HepG2 (cell line): ENCODE data around the gene P4HB. TPM values are rescaled to one million over a fixed set of nuclear protein-coding genes. Genes with fewer than 3 reads are reported as not detected.
A peak's percentile ranks its signal among the peaks of the same experiment; 100 is the strongest.

Source experiments
- ATAC-seq: fragments of 200-7000 bp; cut with Tn5 transposase; 3 replicates; pipeline ENCODE4 v1.9.1; 2020; ENCODE audit warnings: mild to moderate bottlenecking, moderate library complexity
- BruUV-seq: library from RNA; stranded (reverse); fragments of 400-500 nt; replicated peaks from 2 replicates; lab custom pipeline; 2021; lab: Mats Ljungman, UMichigan
- CTCF ChIA-PET: fragments of 300-600 bp; formaldehyde crosslinking; extraction: SDS; loops from one replicate; lab custom pipeline; 2021; ENCODE audit warnings: low total read pairs, inconsistent platforms, low intra/inter-chr PET ratio; lab: Yijun Ruan, JAX
- POLR2A ChIA-PET: fragments of 350-600 bp; sonication (Branson Sonifier 250); formaldehyde crosslinking; loops from one replicate; lab custom pipeline; 2020; ENCODE audit warnings: antibody characterized with exemption, inconsistent platforms; lab: Yijun Ruan, JAX
- DNase-seq: peaks from one replicate; pipeline ENCODE4 v3.0.0-alpha.2; 2015; ENCODE audit warnings: low spot score
- FAIRE-seq: peaks from 3 replicates; lab custom pipeline; 2011; peaks lifted over from hg19 to GRCh38; lab: Jason Lieb, UNC
- H2AFZ ChIP-seq: one replicate; pipeline ENCODE4 v1.6.1; 2011; ENCODE audit warnings: low read length, inconsistent platforms
- H3K27ac ChIP-seq: fragments of 300-600 bp; 3 replicates; pipeline ENCODE4 v1.8.0; 2011; ENCODE audit warnings: mixed run types, mild to moderate bottlenecking, mixed read lengths, low read length, inconsistent platforms; ENCODE audit not compliant: insufficient read depth; ENCODE audit errors: extremely low read length
- H3K27me3 ChIP-seq, 2 experiments: fragments of 200-600 bp in 1 of 2; 2 replicates in 1 of 2; 3 replicates in 1 of 2; pipeline versions ENCODE4 v1.6.0 to v1.8.0; 2011; ENCODE audit warnings: low read length in 2 of 2, mild to moderate bottlenecking in 2 of 2, moderate library complexity in 2 of 2, inconsistent platforms in 1 of 2; ENCODE audit not compliant: insufficient read depth in 2 of 2, control insufficient read depth in 1 of 2
- H3K36me3 ChIP-seq, 2 experiments: fragments of 200-600 bp in 1 of 2; replicated peaks in 1 of 2; 2 replicates in 1 of 2; 3 replicates in 1 of 2; pipeline versions ENCODE4 v1.5.1 to v1.8.0; 2011; ENCODE audit warnings: low read length in 2 of 2, inconsistent platforms in 1 of 2; ENCODE audit not compliant: insufficient read depth in 2 of 2, control insufficient read depth in 1 of 2
- H3K4me1 ChIP-seq: 2 replicates; pipeline ENCODE4 v1.5.1; 2012; ENCODE audit warnings: low read length, inconsistent platforms; ENCODE audit not compliant: insufficient read depth
- H3K4me2 ChIP-seq: 2 replicates; pipeline ENCODE4 v1.6.0; 2011; ENCODE audit warnings: low read depth, low read length, inconsistent platforms
- H3K4me3 ChIP-seq, 3 experiments: fragments of 200-600 bp in 1 of 3; sonication (generic), shearing (Covaris generic) in 1 of 3; replicated peaks in 1 of 3; 2 replicates each; pipeline ENCODE4 v1.5.1; 2011 to 2016; ENCODE audit warnings: low read length in 3 of 3, inconsistent platforms in 2 of 3, low read depth in 2 of 3, mild to moderate bottlenecking in 2 of 3, control low read depth in 1 of 3, mixed read lengths in 1 of 3; ENCODE audit not compliant: insufficient read depth in 1 of 3
- H3K79me2 ChIP-seq: one replicate; pipeline ENCODE4 v1.6.1; 2011; ENCODE audit warnings: low read length, inconsistent platforms; ENCODE audit not compliant: insufficient read depth
- H3K9ac ChIP-seq: 2 replicates; pipeline ENCODE4 v1.6.0; 2011; ENCODE audit warnings: mild to moderate bottlenecking, low read depth, low read length, inconsistent platforms; ENCODE audit not compliant: insufficient read depth
- H3K9me3 ChIP-seq: 2 replicates; pipeline ENCODE4 v1.5.1; 2012; ENCODE audit warnings: mild to moderate bottlenecking, low read length
- H4K20me1 ChIP-seq: 2 replicates; pipeline ENCODE4 v1.6.0; 2011; ENCODE audit warnings: inconsistent platforms, mild to moderate bottlenecking, low read length, moderate library complexity; ENCODE audit not compliant: insufficient read depth
- CREM ChIP-seq, 2 experiments: sonication (generic) in 1 of 2; formaldehyde crosslinking in 1 of 2; IDR thresholded peaks; 2 replicates each; pipeline versions ENCODE4 v1.4.0 to v1.6.1; 2016 to 2020; ENCODE audit warnings: antibody characterized with exemption in 1 of 2, mild to moderate bottlenecking in 1 of 2, missing genetic modification reagents in 1 of 2
- NCOA2 ChIP-seq: sonication (generic); formaldehyde crosslinking; IDR thresholded peaks from 2 replicates; pipeline ENCODE4 v1.8.0; 2022; ENCODE audit warnings: inconsistent platforms
- NONO ChIP-seq, 2 experiments: fragments of 450-650 bp in 1 of 2; sonication (generic) in 1 of 2; formaldehyde crosslinking in 1 of 2; IDR thresholded peaks in 1 of 2; conservative IDR thresholded peaks in 1 of 2; 2 replicates each; pipeline versions ENCODE4 v1.6.1 to v1.8.0; 2017 to 2022; ENCODE audit warnings: mild to moderate bottlenecking in 1 of 2, missing genetic modification reagents in 1 of 2, moderate library complexity in 1 of 2
- TCF7 ChIP-seq: sonication (generic); IDR thresholded peaks from 2 replicates; pipeline ENCODE4 v1.6.1; 2016; ENCODE audit warnings: antibody characterized with exemption, low read depth
- ZBTB7A ChIP-seq: sonication (generic); formaldehyde crosslinking; IDR thresholded peaks from 2 replicates; pipeline ENCODE4 v1.8.0; 2022; ENCODE audit warnings: mild to moderate bottlenecking, missing genetic modification reagents
- ZNF652 ChIP-seq: IDR thresholded peaks from 2 replicates; pipeline ENCODE4 v1.6.1; 2016; ENCODE audit warnings: low read depth, borderline replicate concordance
- WGBS: methylation state at CpG from one replicate; pipeline ENCODE4 v1.1.6; 2017; ENCODE audit warnings: low lambda C conversion rate; 5-methylcytosine and 5-hydroxymethylcytosine counted together
- in situ Hi-C: cut with HindIII; loops from 2 replicates; pipeline ENCODE4 v1.10.0; 2017; ENCODE audit warnings: low pct_unique_long_range_greater_than_20kb; ENCODE audit not compliant: extremely low pct_ligation_motif_present
- intact Hi-C: fragments of 100-400 bp; cut with micrococcal nuclease; formaldehyde crosslinking; loops from one replicate; pipeline ENCODE4 v1.10.0; 2022; ENCODE audit not compliant: unreplicated experiment
- polyA plus RNA-seq, 8 experiments: library from polyadenylated mRNA; depleted of rRNA in 3 of 8; stranded (reverse) in 7 of 8; unstranded in 1 of 8; fragments of >200 nt; fragmentation: Illumina TruSeq in 4 of 8; extraction: Trizol in 4 of 8; gene quantifications; 2 replicates each; pipeline versions ENCODE4 v1.2.1 to v1.2.3, GENCODE V29; 2011 to 2016; ENCODE audit warnings: low read depth in 4 of 8, missing spikeins in 1 of 8, mixed read lengths in 1 of 8; ENCODE audit not compliant: insufficient read depth in 1 of 8
- total RNA-seq, 5 experiments: library from RNA; depleted of rRNA; stranded (reverse); fragments of >200 nt; fragmentation: Illumina TruSeq; extraction: Trizol; gene quantifications; 2 replicates each; pipeline ENCODE4 v1.2.3, GENCODE V29; 2016; ENCODE audit warnings: low read depth in 1 of 5
- TF ChIP-seq, protein P1 (sequence below), 2 experiments: sonication (generic) in 1 of 2; formaldehyde crosslinking in 1 of 2; IDR thresholded peaks; 2 replicates each; pipeline versions ENCODE4 v1.5.1 to v1.6.1; 2011 to 2020; ENCODE audit warnings: borderline replicate concordance in 1 of 2, low read depth in 1 of 2, low read length in 1 of 2, mild to moderate bottlenecking in 1 of 2, missing genetic modification reagents in 1 of 2, moderate library complexity in 1 of 2
- TF ChIP-seq, protein P2 (sequence below): sonication (generic); formaldehyde crosslinking; IDR thresholded peaks from 2 replicates; pipeline ENCODE4 v1.4.0; 2020; ENCODE audit warnings: low read depth, mild to moderate bottlenecking, missing genetic modification reagents

The P4HB gene
- total and polyA plus RNA-seq, 2 of the 13 experiments (the other 11 are each of a cell fraction or from before 2014, with no cell fraction given), result 185 to 782 TPM

GRCh38 chr17:81802856-81803643 is 57.3 kb downstream of the P4HB start:
- Histone ChIP-seq H3K27me3 (peaks cover 22 to 82% of the 10 kb centered on the region in 2 experiments), H4K20me1 (no peaks in the 10 kb centered on the region)
- CTCF ChIA-PET, result no interaction called here

More at GRCh38 chr17:81802856-81803643, 57.3 kb downstream of the P4HB start:
- H3K79me2 ChIP-seq, result no peaks in the 10 kb centered on the region
- H3K36me3 ChIP-seq, result no peaks in the 10 kb centered on the region
- no peak overlapping the region for H3K4me2 ChIP-seq
- in situ Hi-C loops, result no loop called here
- no peak for DNase-seq
- H3K9ac ChIP-seq, result no peak overlapping the region
- BruUV-seq, result no TSS peak
- H3K27ac ChIP-seq, result no peak overlapping the region
- intact Hi-C loops, result no loop called here
- 44% methylated on average over 26 of the region's 26 CpGs for WGBS
- H3K9me3 ChIP-seq, result no peaks in the 10 kb centered on the region
- H2AFZ ChIP-seq, result no peak overlapping the region
- H3K4me3 ChIP-seq, result no peak overlapping the region
- TF ChIP-seq, protein P1, sequence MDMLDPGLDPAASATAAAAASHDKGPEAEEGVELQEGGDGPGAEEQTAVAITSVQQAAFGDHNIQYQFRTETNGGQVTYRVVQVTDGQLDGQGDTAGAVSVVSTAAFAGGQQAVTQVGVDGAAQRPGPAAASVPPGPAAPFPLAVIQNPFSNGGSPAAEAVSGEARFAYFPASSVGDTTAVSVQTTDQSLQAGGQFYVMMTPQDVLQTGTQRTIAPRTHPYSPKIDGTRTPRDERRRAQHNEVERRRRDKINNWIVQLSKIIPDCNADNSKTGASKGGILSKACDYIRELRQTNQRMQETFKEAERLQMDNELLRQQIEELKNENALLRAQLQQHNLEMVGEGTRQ (IDR thresholded peaks at IDR 0.05; ENCODE audit: low read depth, low read length), result no peak
- TF ChIP-seq, protein P1 (CRISPR knock-in tag; IDR thresholded peaks at IDR 0.05; ENCODE audit: borderline replicate concordance), result no peak
- TF ChIP-seq ZNF652, result 0 out of 2 replicates have a peak, but pooled peaks have one; percentile 34
- no peak for TF ChIP-seq NONO (IDR thresholded peaks at IDR 0.05)
- no peak for TF ChIP-seq NONO (CRISPR knock-in tag; conservative IDR thresholded peaks at IDR 0.05)
- TF ChIP-seq, protein P2, sequence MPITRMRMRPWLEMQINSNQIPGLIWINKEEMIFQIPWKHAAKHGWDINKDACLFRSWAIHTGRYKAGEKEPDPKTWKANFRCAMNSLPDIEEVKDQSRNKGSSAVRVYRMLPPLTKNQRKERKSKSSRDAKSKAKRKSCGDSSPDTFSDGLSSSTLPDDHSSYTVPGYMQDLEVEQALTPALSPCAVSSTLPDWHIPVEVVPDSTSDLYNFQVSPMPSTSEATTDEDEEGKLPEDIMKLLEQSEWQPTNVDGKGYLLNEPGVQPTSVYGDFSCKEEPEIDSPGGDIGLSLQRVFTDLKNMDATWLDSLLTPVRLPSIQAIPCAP (CRISPR knock-in tag), result peak; percentile 38; the same call in 1 of the 2 replicates
- TF ChIP-seq CREM (IDR thresholded peaks at IDR 0.05), result no peak
- TF ChIP-seq CREM (CRISPR knock-in tag; IDR thresholded peaks at IDR 0.05), result no peak
- TF ChIP-seq NCOA2 (CRISPR knock-in tag), result no peak
- no peak for TF ChIP-seq TCF7
- TF ChIP-seq ZBTB7A (CRISPR knock-in tag), result no peak
- FAIRE-seq, result no peak
- ATAC-seq, result no peak
- H3K4me1 ChIP-seq, result peaks cover 38% of the 10 kb centered on the region
- POLR2A ChIA-PET, result interaction anchor here (1.4 kb wide), 1 partner anchor 12 kb away, joined by 4 read pairs; no protein-coding TSS in a partner anchor
